Thyroid gland (tissue), 4 donors: ENCODE measurements around the gene MAPKBP1. TPM values are rescaled to one million over a fixed set of nuclear protein-coding genes. Genes with fewer than 3 reads are reported as not detected.

Experiments
- DNase-seq, 2 donors: peaks; one replicate each; pipeline ENCODE4 v3.0.0-alpha.2; 2019
- H3K27ac ChIP-seq, 3 donors: fragments of 200-600 bp; sonication (generic); 1 replicate in 2 of 3; 2 replicates in 1 of 3; pipeline ENCODE4 v1.5.1; 2016 to 2019; ENCODE audit warnings: mild to moderate bottlenecking in 1 of 3, moderate library complexity in 1 of 3
- H3K27me3 ChIP-seq: fragments of 200-600 bp; sonication (generic); one replicate; pipeline ENCODE4 v1.5.1; 2019
- H3K36me3 ChIP-seq, 2 donors: fragments of 200-600 bp; sonication (generic); one replicate each; pipeline ENCODE4 v1.5.1; 2016 to 2019
- H3K4me1 ChIP-seq, 2 donors: fragments of 200-600 bp; sonication (generic); one replicate each; pipeline ENCODE4 v1.5.1; 2017 to 2019
- H3K4me3 ChIP-seq, 3 donors: fragments of 200-600 bp; sonication (generic); replicated peaks in 1 of 3; 1 replicate in 2 of 3; 2 replicates in 1 of 3; pipeline ENCODE4 v1.5.1; 2016; ENCODE audit warnings: mild to moderate bottlenecking in 1 of 3
- H3K9me3 ChIP-seq: fragments of 200-600 bp; sonication (generic); one replicate; pipeline ENCODE4 v1.5.1; 2017
- POLR2A ChIP-seq, 2 donors: fragments of 450-650 bp; IDR thresholded peaks; one replicate each; pipeline ENCODE4 v1.6.1; 2017; ENCODE audit warnings: antibody characterized with exemption in 2 of 2, mild to moderate bottlenecking in 2 of 2, moderate library complexity in 1 of 2
- WGBS, 2 donors: methylation state at CpG; one replicate each; pipeline ENCODE4 v1.1.5; 2017; 5-methylcytosine and 5-hydroxymethylcytosine counted together
- intact Hi-C: fragments of 100-400 bp; cut with DNase I; formaldehyde crosslinking; loops from one replicate; pipeline ENCODE4 v1.15.1; 2023
- total RNA-seq, 4 donors: library from RNA; depleted of rRNA; stranded (reverse); fragments of >200 nt; gene quantifications; one replicate each; pipeline ENCODE4 v1.2.3, GENCODE V29; 2016
- TF ChIP-seq, protein P1 (sequence below), 6 experiments: fragments of 200-600 bp in 3 of 6; fragments of 450-650 bp in 3 of 6; sonication (generic) in 3 of 6; IDR thresholded peaks; one replicate each; pipeline ENCODE4 v1.5.1; 2016 to 2019; ENCODE audit warnings: antibody characterized with exemption in 6 of 6, mild to moderate bottlenecking in 2 of 6, inconsistent platforms in 1 of 6, moderate library complexity in 1 of 6

The MAPKBP1 gene
- total RNA-seq, 4 donors from 2014 or later: 25.4 to 40.5 (median 33.6) TPM

GRCh38 chr15:41811432-41812195 lies 37.3 kb downstream of the MAPKBP1 start:
- no peak overlapping the region for H3K27ac ChIP-seq

DNA sequence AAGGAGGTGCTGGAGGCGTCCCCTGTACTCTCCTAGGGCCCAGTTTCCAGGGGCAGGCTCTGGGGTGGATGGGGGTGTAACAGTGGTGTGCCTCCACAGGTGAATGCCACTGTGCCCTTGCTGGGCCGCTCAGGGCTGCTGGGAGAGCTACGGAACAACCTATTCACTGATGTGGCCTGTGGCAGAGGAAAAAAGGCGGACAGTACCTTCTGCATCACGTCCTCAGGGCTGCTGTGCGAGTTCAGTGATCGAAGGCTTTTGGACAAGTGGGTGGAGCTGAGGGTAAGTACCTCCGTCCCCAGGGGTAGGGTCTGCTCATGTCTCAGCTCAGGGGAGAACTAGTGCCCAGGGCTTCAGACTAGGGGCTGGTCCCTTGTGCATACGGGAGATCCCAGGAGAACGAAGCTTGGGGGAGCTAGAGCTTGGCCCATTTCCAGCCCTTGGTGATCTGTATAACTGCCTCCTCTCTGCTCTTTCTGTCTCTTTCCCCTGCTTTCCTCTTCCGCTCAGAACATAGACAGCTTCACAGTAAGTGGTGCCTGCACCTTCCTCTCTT lies 38.6 kb downstream of the MAPKBP1 start:
- Histone ChIP-seq H3K27me3 (no peaks in the 10 kb centered on the region), H3K36me3 (peaks cover 21 to 25% of the 10 kb centered on the region in 2 donors), H3K4me1 (no peaks in the 10 kb centered on the region), H3K27ac (no peak overlapping the region), H3K4me3 (no peak overlapping the region), H3K9me3 (no peaks in the 10 kb centered on the region)
- intact Hi-C loops: loop anchor here (10.0 kb wide), 2 partner anchors 208 to 248 kb away; no protein-coding TSS in a partner anchor
- no peak for TF ChIP-seq POLR2A (IDR thresholded peaks at IDR 0.05)
- TF ChIP-seq, protein P1, sequence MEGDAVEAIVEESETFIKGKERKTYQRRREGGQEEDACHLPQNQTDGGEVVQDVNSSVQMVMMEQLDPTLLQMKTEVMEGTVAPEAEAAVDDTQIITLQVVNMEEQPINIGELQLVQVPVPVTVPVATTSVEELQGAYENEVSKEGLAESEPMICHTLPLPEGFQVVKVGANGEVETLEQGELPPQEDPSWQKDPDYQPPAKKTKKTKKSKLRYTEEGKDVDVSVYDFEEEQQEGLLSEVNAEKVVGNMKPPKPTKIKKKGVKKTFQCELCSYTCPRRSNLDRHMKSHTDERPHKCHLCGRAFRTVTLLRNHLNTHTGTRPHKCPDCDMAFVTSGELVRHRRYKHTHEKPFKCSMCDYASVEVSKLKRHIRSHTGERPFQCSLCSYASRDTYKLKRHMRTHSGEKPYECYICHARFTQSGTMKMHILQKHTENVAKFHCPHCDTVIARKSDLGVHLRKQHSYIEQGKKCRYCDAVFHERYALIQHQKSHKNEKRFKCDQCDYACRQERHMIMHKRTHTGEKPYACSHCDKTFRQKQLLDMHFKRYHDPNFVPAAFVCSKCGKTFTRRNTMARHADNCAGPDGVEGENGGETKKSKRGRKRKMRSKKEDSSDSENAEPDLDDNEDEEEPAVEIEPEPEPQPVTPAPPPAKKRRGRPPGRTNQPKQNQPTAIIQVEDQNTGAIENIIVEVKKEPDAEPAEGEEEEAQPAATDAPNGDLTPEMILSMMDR (IDR thresholded peaks at IDR 0.05): no peak
- WGBS, 2 donors: 91 to 96% methylated on average over 11 of the region's 11 CpGs
- no peak for DNase-seq

More at GRCh38 chr15:41811432-41812195, 37.3 kb downstream of the MAPKBP1 start:
- TF ChIP-seq, protein P1 (IDR thresholded peaks at IDR 0.05): peak; percentile 31 to 93 (median 87)
- no peak for TF ChIP-seq POLR2A (IDR thresholded peaks at IDR 0.05)
- Histone ChIP-seq H3K36me3 (peaks cover 12 to 13% of the 10 kb centered on the region in 2 donors), H3K4me1 (peaks cover 4% of the 10 kb centered on the region in 2 donors), H3K27me3 (no peaks in the 10 kb centered on the region), H3K4me3 (no peak overlapping the region), H3K9me3 (no peaks in the 10 kb centered on the region)
- intact Hi-C loops: loop anchor here (2.0 to 10.0 kb wide), 3 partner anchors 39 to 247 kb away; no protein-coding TSS in a partner anchor
- DNase-seq: peak; percentile 85 to 87
- 35 to 54% methylated on average over 12 to 18 of the region's 18 CpGs for WGBS, 2 donors

- DNase-seq: no peak
- WGBS, 2 donors: 90 to 95% methylated on average over 8 of the region's 8 CpGs
- Histone ChIP-seq H3K36me3 (peaks cover 27 to 30% of the 10 kb centered on the region in 2 donors), H3K4me1 (no peaks in the 10 kb centered on the region), H3K27ac (no peak overlapping the region), H3K9me3 (no peaks in the 10 kb centered on the region), H3K4me3 (no peak overlapping the region), H3K27me3 (no peaks in the 10 kb centered on the region)
- intact Hi-C loops: loop anchor here (10.0 kb wide), 2 partner anchors 209 to 249 kb away; no protein-coding TSS in a partner anchor
- TF ChIP-seq, protein P1 (IDR thresholded peaks at IDR 0.05): no peak
- TF ChIP-seq POLR2A (IDR thresholded peaks at IDR 0.05): no peak
These were observed 39.1 kb downstream of the MAPKBP1 start for GRCh38 chr15:41813426-41813825.

DNA sequence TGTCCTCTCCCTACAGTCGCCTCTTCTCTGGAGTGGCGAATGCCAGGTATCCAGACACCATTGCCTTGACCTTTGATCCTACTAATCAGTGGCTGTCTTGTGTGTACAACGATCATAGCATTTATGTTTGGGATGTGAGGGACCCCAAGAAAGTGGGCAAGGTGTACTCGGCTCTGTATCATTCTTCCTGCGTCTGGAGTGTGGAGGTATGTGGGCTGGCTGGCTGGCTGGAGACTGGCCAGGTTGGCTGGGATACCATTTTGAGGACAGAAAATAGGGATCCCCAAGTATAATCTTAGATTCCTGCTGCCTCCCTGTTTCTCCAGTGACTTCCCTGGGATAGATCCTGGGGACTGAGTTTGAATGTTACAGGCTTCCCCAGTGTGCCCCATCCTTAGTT lies 40.2 kb downstream of the MAPKBP1 start:
- Histone ChIP-seq H3K27me3 (no peaks in the 10 kb centered on the region), H3K4me3 (no peak overlapping the region), H3K36me3 (peaks cover 30 to 37% of the 10 kb centered on the region in 2 donors), H3K27ac (no peak overlapping the region), H3K9me3 (no peaks in the 10 kb centered on the region), H3K4me1 (no peaks in the 10 kb centered on the region)
- WGBS, 2 donors: 87 to 97% methylated on average over 5 of the region's 5 CpGs
- intact Hi-C loops: loop anchor here (10.0 kb wide), 2 partner anchors 210 to 250 kb away; no protein-coding TSS in a partner anchor
- no peak for TF ChIP-seq POLR2A (IDR thresholded peaks at IDR 0.05)
- TF ChIP-seq, protein P1 (IDR thresholded peaks at IDR 0.05): no peak
- no peak for DNase-seq

DNA sequence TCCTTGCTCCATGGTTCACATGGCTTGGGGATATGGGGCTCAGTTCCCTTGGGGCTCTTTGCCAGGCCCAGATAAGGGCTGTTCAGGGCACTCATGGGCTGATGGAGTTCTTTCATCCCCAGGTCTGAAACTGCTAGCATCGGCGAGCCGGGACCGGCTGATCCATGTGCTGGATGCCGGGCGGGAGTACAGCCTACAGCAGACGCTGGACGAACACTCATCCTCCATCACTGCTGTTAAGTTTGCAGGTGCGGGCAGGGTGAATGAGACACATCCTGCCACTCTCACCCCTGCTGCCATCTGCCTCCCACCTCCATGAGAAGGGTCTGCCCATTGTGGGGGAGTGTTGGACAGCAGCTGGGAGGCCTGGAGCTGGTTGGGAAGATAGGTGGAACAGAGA lies 42.5 kb downstream of the MAPKBP1 start:
- intact Hi-C loops: loop anchor here (10.0 kb wide), 2 partner anchors 212 to 252 kb away; no protein-coding TSS in a partner anchor
- Histone ChIP-seq H3K27me3 (no peaks in the 10 kb centered on the region), H3K36me3 (peaks cover 41 to 47% of the 10 kb centered on the region in 2 donors), H3K27ac (no peak overlapping the region), H3K4me3 (no peak overlapping the region), H3K9me3 (no peaks in the 10 kb centered on the region), H3K4me1 (no peaks in the 10 kb centered on the region)
- WGBS, 2 donors: 94 to 100% methylated on average over 1 to 7 of the region's 9 CpGs
- TF ChIP-seq, protein P1 (IDR thresholded peaks at IDR 0.05): no peak
- TF ChIP-seq POLR2A (IDR thresholded peaks at IDR 0.05): no peak
- DNase-seq: no peak
